KBM-7 (cell line): ENCODE results near the gene FADS6.
"Not testable (repeated sequence)": the region's sequence is repeated elsewhere in the genome, so short reads cannot be mapped to it uniquely, and the experiment has no call there.

ENCODE experiments used
- DNase-seq: peaks from one replicate; pipeline ENCODE4 v3.0.0-alpha.2; 2015
- in situ Hi-C: fragments of 300-500 bp; cut with MboI; formaldehyde crosslinking; loops from 2 replicates; pipeline ENCODE4 v1.14.3; 2020; ENCODE audit warnings: low sequenced_read_pairs, low pct_unique_long_range_greater_than_20kb, mixed read lengths

The FADS6 gene

GRCh38 chr17:74872313-74873036, 21.0 kb downstream of the FADS6 start, which contains the start of gene FDXR:
Gene FDXR, minus strand, starts transcription at chr17:74872994. Its CDS starts 50 bp downstream, at chr17:74872944.
- no peak for DNase-seq
- in situ Hi-C loops = no loop called here

- no peak for DNase-seq
- in situ Hi-C loops = no loop called here
Measured at GRCh38 chr17:74871356-74872076, 21.9 kb downstream of the FADS6 start.

DNA sequence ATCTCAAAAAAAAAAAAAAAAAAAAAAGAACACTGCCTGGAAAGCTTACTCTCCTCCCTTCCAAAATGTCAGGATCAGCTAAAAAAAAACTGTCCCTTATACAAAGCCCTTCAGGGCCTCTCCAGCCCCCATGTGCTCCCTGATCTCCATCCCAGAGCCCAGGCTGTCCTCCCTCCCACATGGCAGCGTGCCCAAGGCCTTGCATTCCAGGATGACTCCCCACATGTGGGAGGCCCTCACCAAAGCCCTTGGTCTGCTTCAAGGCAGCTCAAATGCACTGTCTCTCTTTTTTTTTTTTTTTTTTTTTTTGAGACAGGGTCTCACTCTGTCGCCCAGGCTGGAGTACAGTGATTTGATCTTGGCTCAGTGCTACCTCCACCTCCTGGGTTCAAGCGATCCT, 22.9 kb downstream of the FADS6 start:
- in situ Hi-C loops = no loop called here
- DNase-seq = no peak

DNA sequence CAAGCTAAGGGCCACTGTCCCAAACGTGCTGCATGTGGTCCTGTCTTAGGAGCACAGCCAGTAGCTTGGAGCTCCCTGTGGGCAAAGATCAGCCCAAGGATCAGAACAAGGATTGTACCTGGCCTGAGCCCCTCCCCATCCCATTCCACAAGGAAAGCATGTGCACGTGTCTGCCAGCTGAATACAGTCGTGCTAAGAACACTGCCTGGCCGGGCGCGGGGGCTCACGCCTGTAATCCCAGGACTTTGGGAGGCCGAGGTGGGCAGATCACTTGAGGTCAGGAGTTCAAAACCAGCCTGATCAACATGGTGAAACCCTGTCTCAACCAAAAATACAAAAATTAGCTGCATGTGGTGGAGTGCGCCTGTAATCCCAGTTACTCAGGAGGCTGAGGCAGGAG, 23.4 kb downstream of the FADS6 start:
- in situ Hi-C loops = not testable (repeated sequence)

GRCh38 chr17:74868908-74869255, 24.6 kb downstream of the FADS6 start:
- in situ Hi-C loops = no loop called here
- DNase-seq = no peak

More for the DNA sequence above, 23.4 kb downstream of the FADS6 start:
- not testable (repeated sequence) for DNase-seq

DNA sequence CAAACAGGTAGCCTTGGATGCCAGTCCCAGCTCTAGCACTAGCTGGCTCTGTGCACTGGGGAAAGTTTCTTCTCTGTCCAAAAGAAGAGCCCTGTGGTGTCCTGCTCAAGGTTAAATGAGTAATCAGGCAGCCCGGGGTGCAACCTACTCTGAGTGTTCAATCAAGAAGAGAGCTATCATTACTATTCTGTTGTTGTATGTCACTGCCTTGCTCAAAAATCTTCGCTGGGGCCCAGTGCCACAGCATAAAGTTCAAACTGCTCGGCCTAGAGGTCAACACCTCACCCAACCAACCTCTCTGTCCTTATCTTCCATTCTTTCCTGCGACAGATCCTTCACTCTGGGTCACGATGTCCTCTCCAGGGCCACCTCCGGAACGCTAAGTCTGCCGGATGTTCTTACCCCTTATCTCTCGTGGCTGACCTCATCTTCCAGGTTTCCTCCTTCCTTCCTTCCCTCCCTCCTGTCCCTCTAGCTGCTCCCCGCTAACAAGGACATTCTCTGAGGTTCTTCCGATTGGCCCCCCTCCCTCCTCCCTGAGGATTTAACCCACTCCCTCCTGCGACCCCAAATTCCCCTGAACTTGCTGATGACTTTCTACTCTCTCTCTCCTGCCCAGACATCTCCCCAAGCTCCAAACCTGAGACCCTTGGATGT, 25.1 kb downstream of the FADS6 start:
- DNase-seq = no peak
- in situ Hi-C loops = no loop called here

DNA sequence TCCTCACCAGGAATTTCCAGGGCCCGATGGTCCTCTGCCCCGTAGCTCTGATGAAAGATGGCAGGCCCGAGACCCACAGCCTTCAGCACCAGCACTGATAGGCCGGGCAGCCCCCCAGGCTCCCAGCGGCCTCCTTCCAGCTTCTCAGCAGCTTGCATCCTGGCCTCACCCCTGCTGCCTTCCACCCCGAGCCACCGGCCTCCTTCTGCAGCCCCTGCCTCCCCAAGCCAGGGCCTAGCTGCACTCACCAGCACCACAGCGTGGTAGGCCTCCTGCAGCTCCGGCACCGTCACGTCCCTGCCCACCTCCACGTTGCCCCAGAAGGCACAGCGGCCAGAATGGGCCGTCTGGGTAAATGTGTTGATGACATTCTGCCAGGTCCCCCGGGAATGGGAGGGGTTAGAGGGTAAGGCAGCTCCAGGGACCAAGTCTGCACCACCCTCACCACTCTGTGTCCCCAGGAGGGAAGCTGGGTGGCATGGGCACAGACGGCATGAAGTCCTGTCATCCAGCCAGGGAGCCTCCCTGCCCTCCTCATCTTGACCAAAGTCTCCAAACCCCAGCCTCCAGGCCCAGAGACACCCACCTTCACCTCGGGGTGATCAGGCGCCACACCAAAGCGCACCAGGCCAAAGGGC, 27.1 kb downstream of the FADS6 start:
- DNase-seq = no peak
- in situ Hi-C loops = no loop called here

- in situ Hi-C loops = no loop called here
- DNase-seq = no peak
Measured at GRCh38 chr17:74865504-74866197, 27.8 kb downstream of the FADS6 start.

- peak; percentile 88 for DNase-seq
- in situ Hi-C loops = no loop called here
Measured at GRCh38 chr17:74864866-74865395, 28.5 kb downstream of the FADS6 start.

DNA sequence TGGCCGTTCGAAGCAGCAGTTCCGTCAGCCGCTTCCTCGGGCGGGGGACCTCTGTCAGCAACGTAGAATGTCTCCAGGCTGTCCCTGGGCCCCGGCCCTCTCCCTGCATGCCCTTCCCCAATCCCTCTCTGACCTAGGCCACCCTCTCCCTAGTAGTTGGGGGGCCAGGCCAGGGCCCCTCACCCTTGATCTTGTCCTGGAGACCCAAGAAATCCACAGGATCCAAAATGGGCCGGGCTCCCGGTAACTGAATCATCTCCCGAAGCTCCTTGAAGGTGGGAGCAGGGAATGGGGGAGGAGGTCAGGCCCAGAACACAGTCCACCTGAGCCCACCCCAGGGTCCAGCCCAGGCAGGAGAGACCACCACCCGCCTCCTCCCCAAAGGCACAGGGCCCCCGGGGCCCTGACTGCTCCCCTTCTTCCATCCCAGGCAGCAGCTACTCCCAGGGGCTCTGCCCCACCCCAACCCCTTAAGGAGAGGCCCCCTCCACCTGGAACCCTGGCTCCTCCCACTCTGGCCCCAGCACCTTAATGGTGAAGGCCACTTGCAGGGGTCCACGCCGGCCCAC, 29.1 kb downstream of the FADS6 start:
- no peak for DNase-seq
- in situ Hi-C loops = no loop called here

DNA sequence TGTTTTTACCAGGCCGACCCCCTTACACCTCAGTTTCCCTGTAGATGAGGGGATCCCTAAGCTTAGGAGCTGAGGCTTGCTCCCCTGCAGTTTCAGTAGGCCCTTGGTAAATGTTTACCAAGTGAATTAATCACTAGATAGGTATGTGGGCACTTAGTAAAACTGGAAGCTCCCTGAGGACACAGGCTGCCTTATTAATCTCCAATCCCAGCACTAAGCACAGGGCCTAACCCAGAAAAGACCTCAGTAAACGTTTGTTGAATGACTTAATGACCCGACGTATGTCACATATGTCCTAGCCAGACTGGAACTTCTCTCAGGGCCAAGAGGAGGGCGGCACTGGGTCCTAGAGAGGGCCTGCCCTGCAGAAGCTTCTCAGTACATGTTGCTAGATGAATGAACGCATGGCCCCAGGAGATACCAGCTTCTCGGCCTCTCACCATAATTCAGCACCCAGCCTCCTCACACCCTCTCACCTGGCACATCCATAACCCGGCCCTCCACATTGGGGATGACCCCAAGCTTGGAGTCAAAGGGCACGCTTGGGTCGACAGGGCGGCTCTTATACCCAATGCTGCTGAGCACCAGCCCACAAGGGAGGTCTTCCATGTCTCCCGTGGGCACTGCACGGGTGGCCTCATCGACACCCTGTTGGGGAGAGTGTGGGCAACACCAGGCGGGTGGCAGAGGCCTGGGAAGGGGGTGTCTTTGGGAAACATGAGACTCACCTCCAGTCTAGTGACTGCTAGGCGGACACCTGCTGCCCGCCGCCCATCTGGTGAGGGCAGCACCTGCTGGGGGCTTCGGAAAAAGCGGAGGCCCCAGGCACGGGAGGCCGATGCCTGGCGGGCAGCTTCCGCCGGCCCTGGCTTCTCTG, 29.8 kb downstream of the FADS6 start:
- DNase-seq = no peak
- in situ Hi-C loops = no loop called here

- no peak for DNase-seq
- in situ Hi-C loops = no loop called here
Measured at GRCh38 chr17:74862919-74863318, 30.5 kb downstream of the FADS6 start.

GRCh38 chr17:74862108-74862901, 31.1 kb downstream of the FADS6 start:
- DNase-seq = peak; percentile 74

GRCh38 chr17:74861662-74862107, 31.7 kb downstream of the FADS6 start:
- in situ Hi-C loops = no loop called here

More at GRCh38 chr17:74862108-74862901, 31.1 kb downstream of the FADS6 start:
- in situ Hi-C loops = no loop called here

DNA sequence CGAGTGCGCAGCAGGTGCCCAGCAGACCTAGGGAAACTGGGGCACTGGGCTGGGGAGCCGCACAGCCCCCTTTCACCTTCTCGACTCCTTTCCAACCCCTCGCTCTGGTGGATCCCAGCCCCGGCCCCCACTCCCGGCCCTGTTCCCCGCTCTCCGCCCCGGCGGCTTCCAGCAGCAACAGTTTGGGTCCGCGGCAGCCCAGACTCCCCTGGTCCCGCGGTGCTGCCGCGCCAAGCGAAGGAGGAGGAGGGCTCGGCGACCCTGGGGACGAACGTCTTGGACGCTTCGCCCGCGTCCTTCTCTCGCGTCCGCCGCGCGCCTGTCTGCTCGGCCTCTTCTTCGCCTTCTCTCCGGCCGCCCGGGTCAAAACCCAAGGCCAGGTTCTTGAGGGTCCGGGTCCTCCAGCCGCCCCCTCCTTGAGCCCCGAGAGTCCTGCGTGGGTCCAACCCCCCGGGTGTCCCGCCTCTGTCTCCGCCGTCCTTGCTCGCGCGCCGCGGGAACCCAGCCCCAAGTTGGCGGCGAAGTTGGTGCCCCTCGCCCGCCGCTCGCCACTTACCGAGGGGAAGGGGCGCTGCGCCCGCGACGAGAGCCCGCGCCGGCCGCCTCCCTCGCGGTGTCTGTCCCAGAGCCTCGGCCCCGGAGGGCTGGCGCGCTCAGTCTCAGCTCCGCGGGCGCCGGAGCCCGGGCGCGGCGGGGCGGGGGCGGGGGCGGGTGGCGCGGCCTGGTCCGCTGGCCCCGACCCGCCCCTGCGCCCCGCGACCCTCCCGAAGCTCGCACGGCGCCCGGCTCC, 32.4 kb downstream of the FADS6 start:
- no peak for DNase-seq
- in situ Hi-C loops = no loop called here

More at GRCh38 chr17:74861662-74862107, 31.7 kb downstream of the FADS6 start:
- DNase-seq = no peak

- in situ Hi-C loops = no loop called here
Measured at GRCh38 chr17:74860229-74860871, 33.1 kb downstream of the FADS6 start.

More at GRCh38 chr17:74860229-74860871, 33.1 kb downstream of the FADS6 start:
- no peak for DNase-seq
